C4-2B (cell line): ENCODE measurements around the gene SDHAF3.

Source experiments
- CTCF ChIP-seq: fragments of 450-650 bp; conservative IDR thresholded peaks from 2 replicates; pipeline ENCODE4 v1.5.1; 2017; ENCODE audit warnings: mild to moderate bottlenecking
- ZFX ChIP-seq: fragments of 450-650 bp; IDR thresholded peaks from 2 replicates; pipeline ENCODE4 v1.6.1; 2017

- no peak for TF ChIP-seq CTCF
- no peak for TF ChIP-seq ZFX
Measured at GRCh38 chr7:97187067-97187466, 69.6 kb downstream of the SDHAF3 start.
